Measurements from ENCODE around the gene SLC7A14.

SLC7A14 gene

GRCh38 chr3:170536712-170537111 lies 49.2 kb downstream of the SLC7A14 start:
- Mint-ChIP-seq H3K27me3 (peaks cover 3% of the 10 kb centered on the region), H3K9me3 (no peaks in the 10 kb centered on the region), H3K27ac (no peak overlapping the region), H3K4me1 (ENCODE audit: low read depth) (no peaks in the 10 kb centered on the region), H3K36me3 (ENCODE audit: low read depth) (no peaks in the 10 kb centered on the region), H3K4me3 (no peak overlapping the region)
- intact Hi-C loops (cut with micrococcal nuclease): no loop called here

DNA sequence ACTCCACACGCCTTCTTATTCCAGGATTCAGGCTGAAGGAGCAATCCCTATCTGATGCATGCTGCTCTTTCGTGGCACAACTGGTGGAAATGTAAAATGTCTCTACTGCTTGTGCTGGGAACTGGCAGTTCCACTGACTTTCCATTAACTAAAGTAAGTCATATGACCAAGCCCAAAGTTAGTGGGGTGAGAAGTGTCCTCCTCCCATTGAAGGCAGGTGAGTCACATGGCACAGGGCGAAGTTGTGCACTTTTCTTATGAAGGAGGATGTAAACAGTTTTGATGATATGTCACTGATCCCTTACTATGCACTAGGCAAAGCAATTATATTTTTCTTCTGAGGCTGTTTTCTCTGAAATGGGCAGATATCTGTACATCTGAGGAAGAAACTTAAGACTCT lies 51.6 kb downstream of the SLC7A14 start:
- Mint-ChIP-seq H3K9me3 (no peaks in the 10 kb centered on the region), H3K36me3 (ENCODE audit: low read depth) (no peaks in the 10 kb centered on the region), H3K4me3 (no peak overlapping the region), H3K4me1 (ENCODE audit: low read depth) (no peaks in the 10 kb centered on the region), H3K27ac (no peak overlapping the region), H3K27me3 (peaks cover 3% of the 10 kb centered on the region)
- intact Hi-C loops (cut with micrococcal nuclease): no loop called here

GRCh38 chr3:170532573-170532972 lies 53.3 kb downstream of the SLC7A14 start:
- intact Hi-C loops (cut with micrococcal nuclease): no loop called here
- Mint-ChIP-seq H3K4me1 (ENCODE audit: low read depth) (no peaks in the 10 kb centered on the region), H3K27ac (no peak overlapping the region), H3K36me3 (ENCODE audit: low read depth) (no peaks in the 10 kb centered on the region), H3K9me3 (no peaks in the 10 kb centered on the region), H3K4me3 (no peak overlapping the region), H3K27me3 (no peaks in the 10 kb centered on the region)

GRCh38 chr3:170531657-170532335 lies 54.1 kb downstream of the SLC7A14 start:
- no peak overlapping the region for H3K27ac Mint-ChIP-seq
- no peaks in the 10 kb centered on the region for H3K4me1 Mint-ChIP-seq (ENCODE audit: low read depth)
- no peaks in the 10 kb centered on the region for H3K36me3 Mint-ChIP-seq (ENCODE audit: low read depth)
- intact Hi-C loops (cut with micrococcal nuclease): no loop called here
- no peaks in the 10 kb centered on the region for H3K27me3 Mint-ChIP-seq
- no peaks in the 10 kb centered on the region for H3K9me3 Mint-ChIP-seq
- H3K4me3 Mint-ChIP-seq: no peak overlapping the region

- Mint-ChIP-seq H3K27me3 (peaks cover 1% of the 10 kb centered on the region), H3K9me3 (no peaks in the 10 kb centered on the region), H3K4me1 (ENCODE audit: low read depth) (no peaks in the 10 kb centered on the region), H3K27ac (no peak overlapping the region), H3K4me3 (no peak overlapping the region), H3K36me3 (ENCODE audit: low read depth) (no peaks in the 10 kb centered on the region)
- intact Hi-C loops (cut with micrococcal nuclease): no loop called here
Observed at GRCh38 chr3:170531054-170531453, 54.8 kb downstream of the SLC7A14 start.

DNA sequence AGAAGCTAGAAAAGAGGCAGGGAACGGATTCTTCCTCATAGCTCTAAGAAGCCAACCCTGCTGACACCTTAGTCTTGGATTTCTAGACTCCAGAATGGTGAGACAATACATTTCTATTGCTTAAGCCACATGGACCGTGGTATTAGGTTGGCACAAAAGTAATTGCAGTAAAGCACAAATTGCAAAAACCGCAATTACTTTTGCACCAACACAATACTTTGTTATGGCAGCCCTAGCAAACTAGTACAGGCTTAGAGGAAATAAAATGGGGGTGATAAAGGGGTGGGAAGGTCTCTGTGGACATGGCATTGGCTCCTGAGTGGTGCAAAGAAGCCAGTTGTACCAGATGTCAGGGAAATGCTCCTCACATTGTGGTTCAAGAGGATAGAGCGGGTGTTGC lies 56.0 kb downstream of the SLC7A14 start:
- Mint-ChIP-seq H3K9me3 (no peaks in the 10 kb centered on the region), H3K27me3 (peaks cover 1% of the 10 kb centered on the region), H3K4me3 (no peak overlapping the region)

GRCh38 chr3:170529346-170529745 lies 56.5 kb downstream of the SLC7A14 start:
- Mint-ChIP-seq H3K4me1 (ENCODE audit: low read depth) (no peaks in the 10 kb centered on the region), H3K27ac (no peak overlapping the region), H3K4me3 (no peak overlapping the region), H3K27me3 (peaks cover 1% of the 10 kb centered on the region), H3K9me3 (no peaks in the 10 kb centered on the region), H3K36me3 (ENCODE audit: low read depth) (no peaks in the 10 kb centered on the region)
- intact Hi-C loops (cut with micrococcal nuclease): no loop called here

More for the DNA sequence above, 56.0 kb downstream of the SLC7A14 start:
- intact Hi-C loops (cut with micrococcal nuclease): no loop called here
- no peaks in the 10 kb centered on the region for H3K4me1 Mint-ChIP-seq (ENCODE audit: low read depth)
- no peak overlapping the region for H3K27ac Mint-ChIP-seq
- no peaks in the 10 kb centered on the region for H3K36me3 Mint-ChIP-seq (ENCODE audit: low read depth)

- peaks cover 1% of the 10 kb centered on the region for H3K27me3 Mint-ChIP-seq
- intact Hi-C loops (cut with micrococcal nuclease): no loop called here
- H3K4me1 Mint-ChIP-seq (ENCODE audit: low read depth): peaks cover 4% of the 10 kb centered on the region
Observed at GRCh38 chr3:170528726-170529125, 57.1 kb downstream of the SLC7A14 start.

GRCh38 chr3:170524073-170524472 lies 61.8 kb downstream of the SLC7A14 start:
- Mint-ChIP-seq H3K27me3 (peaks cover 9% of the 10 kb centered on the region), H3K9me3 (peaks cover 11% of the 10 kb centered on the region), H3K27ac (no peak overlapping the region), H3K4me3 (no peak overlapping the region), H3K4me1 (ENCODE audit: low read depth) (peaks cover 12% of the 10 kb centered on the region), H3K36me3 (ENCODE audit: low read depth) (no peaks in the 10 kb centered on the region)
- intact Hi-C loops (cut with micrococcal nuclease): no loop called here

More at GRCh38 chr3:170528726-170529125, 57.1 kb downstream of the SLC7A14 start:
- Mint-ChIP-seq H3K36me3 (ENCODE audit: low read depth) (no peaks in the 10 kb centered on the region), H3K27ac (no peak overlapping the region), H3K9me3 (peaks cover 1% of the 10 kb centered on the region), H3K4me3 (no peak overlapping the region)

DNA sequence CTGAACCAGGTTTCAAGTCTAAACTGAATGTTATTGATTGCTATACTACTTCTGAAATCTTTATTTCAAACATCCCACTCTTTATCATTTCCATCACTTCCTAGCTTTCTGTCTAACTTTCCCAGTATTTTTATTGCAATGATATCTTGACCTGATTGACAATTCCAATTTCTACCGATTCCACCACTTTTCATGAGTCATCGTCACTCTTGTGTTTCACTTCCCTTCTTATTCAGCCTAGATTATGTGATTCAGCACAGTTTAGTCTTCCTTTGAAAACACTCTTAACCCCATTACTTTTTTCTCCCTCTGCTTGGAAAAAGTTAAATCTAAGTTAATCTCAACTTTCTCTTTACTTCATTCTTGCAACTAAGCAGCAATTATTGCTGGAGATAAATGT lies 62.6 kb downstream of the SLC7A14 start:
- intact Hi-C loops (cut with micrococcal nuclease): no loop called here
- Mint-ChIP-seq H3K4me1 (ENCODE audit: low read depth) (peaks cover 12% of the 10 kb centered on the region), H3K9me3 (peaks cover 11% of the 10 kb centered on the region), H3K4me3 (no peak overlapping the region), H3K36me3 (ENCODE audit: low read depth) (no peaks in the 10 kb centered on the region), H3K27ac (no peak overlapping the region), H3K27me3 (peaks cover 12% of the 10 kb centered on the region)

DNA sequence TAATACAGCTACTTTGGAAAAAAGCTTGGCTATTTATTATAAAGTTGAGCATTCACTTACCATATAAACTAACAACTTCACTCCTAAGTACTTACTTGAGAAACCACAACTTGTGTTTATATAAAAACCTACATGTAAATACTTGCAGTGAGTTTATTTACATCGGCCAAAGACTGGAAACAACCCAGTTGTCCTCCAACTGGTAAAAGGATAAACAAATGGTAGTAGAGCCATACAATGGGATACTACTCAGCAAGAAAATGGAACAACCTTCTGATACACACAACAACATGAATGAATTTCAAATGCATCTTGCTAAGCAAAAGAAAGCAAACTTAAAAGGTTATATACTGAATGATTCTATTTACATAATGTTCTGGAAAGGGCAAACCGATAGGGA lies 63.7 kb downstream of the SLC7A14 start:
- Mint-ChIP-seq H3K4me3 (no peak overlapping the region), H3K4me1 (ENCODE audit: low read depth) (peaks cover 12% of the 10 kb centered on the region), H3K27me3 (peaks cover 13% of the 10 kb centered on the region), H3K36me3 (ENCODE audit: low read depth) (no peaks in the 10 kb centered on the region), H3K9me3 (peaks cover 11% of the 10 kb centered on the region), H3K27ac (no peak overlapping the region)
- intact Hi-C loops (cut with micrococcal nuclease): no loop called here

DNA sequence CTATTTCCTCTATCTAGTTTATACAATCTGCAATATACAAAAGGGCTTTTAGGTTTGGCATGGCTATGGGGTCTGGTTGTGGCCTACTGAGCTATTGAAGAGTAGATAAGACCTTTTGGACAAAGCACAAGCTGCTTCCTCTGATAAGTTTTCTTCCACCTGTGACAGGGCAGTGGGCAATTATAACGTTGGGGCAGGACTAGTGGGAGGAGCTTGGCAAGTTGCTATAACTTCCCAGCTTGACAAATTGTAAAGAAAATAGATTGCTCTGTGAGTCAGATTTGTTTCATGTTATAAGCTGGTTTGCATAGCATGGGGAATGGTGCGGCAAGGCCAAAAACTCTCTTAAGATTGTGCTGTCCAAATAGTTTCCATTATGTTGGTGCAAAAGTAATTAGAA lies 64.9 kb downstream of the SLC7A14 start:
- Mint-ChIP-seq H3K36me3 (ENCODE audit: low read depth) (no peaks in the 10 kb centered on the region), H3K27ac (no peak overlapping the region), H3K4me3 (no peak overlapping the region), H3K9me3 (peaks cover 11% of the 10 kb centered on the region), H3K4me1 (ENCODE audit: low read depth) (peaks cover 12% of the 10 kb centered on the region), H3K27me3 (peaks cover 12% of the 10 kb centered on the region)
- intact Hi-C loops (cut with micrococcal nuclease): no loop called here

- Mint-ChIP-seq H3K27ac (no peak overlapping the region), H3K4me3 (no peak overlapping the region), H3K36me3 (ENCODE audit: low read depth) (no peaks in the 10 kb centered on the region), H3K4me1 (ENCODE audit: low read depth) (no peaks in the 10 kb centered on the region), H3K9me3 (no peaks in the 10 kb centered on the region), H3K27me3 (peaks cover 14% of the 10 kb centered on the region)
- intact Hi-C loops (cut with micrococcal nuclease): no loop called here
Observed at GRCh38 chr3:170517242-170517945, 68.5 kb downstream of the SLC7A14 start.

DNA sequence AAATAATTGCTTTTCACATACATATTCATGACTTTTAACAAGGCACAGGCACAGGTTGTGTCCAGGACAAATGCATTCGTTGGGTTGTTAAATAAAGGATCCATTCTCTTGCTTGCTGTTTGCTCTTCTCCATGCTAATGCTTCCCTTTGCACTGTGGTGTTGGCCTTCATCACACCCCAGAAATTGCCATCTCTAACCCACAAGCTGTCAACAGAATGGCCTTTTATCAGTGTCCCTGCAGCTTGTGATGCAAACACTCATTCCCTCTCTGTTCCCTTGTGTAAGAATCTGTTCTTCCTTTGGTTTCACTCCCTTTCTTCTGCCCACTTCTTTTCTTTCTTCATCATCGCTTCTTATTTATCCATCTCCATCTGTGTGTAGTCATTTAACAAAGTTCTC lies 72.2 kb downstream of the SLC7A14 start:
- Mint-ChIP-seq H3K27ac (no peak overlapping the region), H3K4me3 (no peak overlapping the region), H3K4me1 (ENCODE audit: low read depth) (no peaks in the 10 kb centered on the region), H3K36me3 (ENCODE audit: low read depth) (no peaks in the 10 kb centered on the region), H3K27me3 (peaks cover 6% of the 10 kb centered on the region), H3K9me3 (no peaks in the 10 kb centered on the region)
- intact Hi-C loops (cut with micrococcal nuclease): no loop called here

- peaks cover 1% of the 10 kb centered on the region for H3K27me3 Mint-ChIP-seq
- intact Hi-C loops (cut with micrococcal nuclease): no loop called here
- H3K4me3 Mint-ChIP-seq: no peak overlapping the region
- H3K27ac Mint-ChIP-seq: no peak overlapping the region
- no peaks in the 10 kb centered on the region for H3K9me3 Mint-ChIP-seq
- H3K36me3 Mint-ChIP-seq (ENCODE audit: low read depth): no peaks in the 10 kb centered on the region
- H3K4me1 Mint-ChIP-seq (ENCODE audit: low read depth): peaks cover 10% of the 10 kb centered on the region
Observed at GRCh38 chr3:170511371-170511770, 74.5 kb downstream of the SLC7A14 start.
